ENCODE measurements around the gene EML2. TPM values are rescaled to one million over a fixed set of nuclear protein-coding genes. Genes with fewer than 3 reads are reported as not detected.

EML2 gene
- total RNA-seq, 3 donors from 2014 or later (not counting 1 experiment from before 2014, with no cell fraction given), result 112 to 136 (median 117) TPM

GRCh38 chr19:45569619-45570421, 69.4 kb downstream of the EML2 start:
- no peaks in the 10 kb centered on the region for H3K36me3 Mint-ChIP-seq
- H3K9me3 Mint-ChIP-seq, result no peaks in the 10 kb centered on the region
- Histone ChIP-seq H3K4me1 (ENCODE audit: control insufficient read depth, insufficient read depth, low read length) (no peaks in the 10 kb centered on the region), H3K4me3 (ENCODE audit: low read length) (no peak overlapping the region), H3K36me3 (ENCODE audit: control insufficient read depth, insufficient read depth, low read length) (no peaks in the 10 kb centered on the region), H3K27ac (ENCODE audit: low read length) (no peak overlapping the region), H3K9me3 (ENCODE audit: control insufficient read depth, insufficient read depth, low read length) (no peaks in the 10 kb centered on the region), H3K27me3 (ENCODE audit: control insufficient read depth, insufficient read depth, low read length) (no peaks in the 10 kb centered on the region)
- peaks cover 8 to 10% of the 10 kb centered on the region in 2 donors for H3K4me1 Mint-ChIP-seq
- WGBS (ENCODE audit: insufficient coverage), result 68% methylated on average over 14 of the region's 15 CpGs
- intact Hi-C loops (cut with micrococcal nuclease), result loop anchor here (10.0 kb wide), 1 partner anchor 145 kb away; the partner anchor contains the start of gene ERCC1
- peak; percentile 72 to 85 (median 75) for ATAC-seq
- H3K27ac Mint-ChIP-seq, result no peak overlapping the region
- TF ChIP-seq CTCF (IDR thresholded peaks at IDR 0.05), result peak; percentile 47
- DNase-seq, result peak; percentile 50 to 69
- H3K27me3 Mint-ChIP-seq (ENCODE audit: low read depth in 2 of 2), result no peaks in the 10 kb centered on the region
- H3K4me3 Mint-ChIP-seq, result no peak overlapping the region

GRCh38 chr19:45568732-45569131, 70.5 kb downstream of the EML2 start:
- ATAC-seq (no peak), DNase-seq (no peak)
- intact Hi-C loops (cut with micrococcal nuclease), result loop anchor here (10.0 kb wide), 1 partner anchor 144 kb away; the partner anchor contains the start of gene ERCC1
- no peaks in the 10 kb centered on the region for H3K36me3 ChIP-seq (ENCODE audit: control insufficient read depth, insufficient read depth, low read length)
- no peaks in the 10 kb centered on the region for H3K9me3 ChIP-seq (ENCODE audit: control insufficient read depth, insufficient read depth, low read length)
- peaks cover 4% of the 10 kb centered on the region for H3K4me1 ChIP-seq (ENCODE audit: control insufficient read depth, insufficient read depth, low read length)
- H3K4me1 Mint-ChIP-seq, result peaks cover 8 to 9% of the 10 kb centered on the region in 2 donors
- WGBS (ENCODE audit: insufficient coverage), result 95% methylated on average over 3 of the region's 3 CpGs
- no peak for TF ChIP-seq CTCF (IDR thresholded peaks at IDR 0.05)
- H3K36me3 Mint-ChIP-seq, result no peaks in the 10 kb centered on the region
- H3K27me3 Mint-ChIP-seq (ENCODE audit: low read depth in 2 of 2), result no peaks in the 10 kb centered on the region
- H3K27ac ChIP-seq (ENCODE audit: low read length), result no peak overlapping the region
- no peak overlapping the region for H3K4me3 Mint-ChIP-seq
- H3K4me3 ChIP-seq (ENCODE audit: low read length), result no peak overlapping the region
- no peaks in the 10 kb centered on the region for H3K9me3 Mint-ChIP-seq
- H3K27ac Mint-ChIP-seq, result no peak overlapping the region
- no peaks in the 10 kb centered on the region for H3K27me3 ChIP-seq (ENCODE audit: control insufficient read depth, insufficient read depth, low read length)

GRCh38 chr19:45567609-45568008, 71.6 kb downstream of the EML2 start:
- ATAC-seq, result no peak
- Histone ChIP-seq H3K36me3 (ENCODE audit: control insufficient read depth, insufficient read depth, low read length) (no peaks in the 10 kb centered on the region), H3K27me3 (ENCODE audit: control insufficient read depth, insufficient read depth, low read length) (no peaks in the 10 kb centered on the region), H3K4me1 (ENCODE audit: control insufficient read depth, insufficient read depth, low read length) (peaks cover 11% of the 10 kb centered on the region), H3K4me3 (ENCODE audit: low read length) (no peak overlapping the region), H3K27ac (ENCODE audit: low read length) (no peak overlapping the region), H3K9me3 (ENCODE audit: control insufficient read depth, insufficient read depth, low read length) (no peaks in the 10 kb centered on the region)
- TF ChIP-seq CTCF (IDR thresholded peaks at IDR 0.05), result no peak
- H3K27ac Mint-ChIP-seq, result no peak overlapping the region
- no peaks in the 10 kb centered on the region for H3K27me3 Mint-ChIP-seq (ENCODE audit: low read depth in 2 of 2)
- no peak overlapping the region for H3K4me3 Mint-ChIP-seq
- WGBS (ENCODE audit: insufficient coverage), result 80% methylated on average over 1 of the region's 2 CpGs
- DNase-seq, result no peak
- no peaks in the 10 kb centered on the region for H3K9me3 Mint-ChIP-seq
- intact Hi-C loops (cut with micrococcal nuclease), result loop anchor here (10.0 kb wide), 1 partner anchor 143 kb away; the partner anchor contains the start of gene ERCC1
- H3K4me1 Mint-ChIP-seq, result peaks cover 5 to 8% of the 10 kb centered on the region in 2 donors
- H3K36me3 Mint-ChIP-seq, result no peaks in the 10 kb centered on the region

All from natural killer cell (primary cell).